Measurements from ENCODE around the gene MOSMO. TPM values are rescaled to one million over a fixed set of nuclear protein-coding genes. Genes with fewer than 3 reads are reported as not detected.

MOSMO gene
- total RNA-seq: 16.8 and 16.9 TPM in 2 replicates

DNA sequence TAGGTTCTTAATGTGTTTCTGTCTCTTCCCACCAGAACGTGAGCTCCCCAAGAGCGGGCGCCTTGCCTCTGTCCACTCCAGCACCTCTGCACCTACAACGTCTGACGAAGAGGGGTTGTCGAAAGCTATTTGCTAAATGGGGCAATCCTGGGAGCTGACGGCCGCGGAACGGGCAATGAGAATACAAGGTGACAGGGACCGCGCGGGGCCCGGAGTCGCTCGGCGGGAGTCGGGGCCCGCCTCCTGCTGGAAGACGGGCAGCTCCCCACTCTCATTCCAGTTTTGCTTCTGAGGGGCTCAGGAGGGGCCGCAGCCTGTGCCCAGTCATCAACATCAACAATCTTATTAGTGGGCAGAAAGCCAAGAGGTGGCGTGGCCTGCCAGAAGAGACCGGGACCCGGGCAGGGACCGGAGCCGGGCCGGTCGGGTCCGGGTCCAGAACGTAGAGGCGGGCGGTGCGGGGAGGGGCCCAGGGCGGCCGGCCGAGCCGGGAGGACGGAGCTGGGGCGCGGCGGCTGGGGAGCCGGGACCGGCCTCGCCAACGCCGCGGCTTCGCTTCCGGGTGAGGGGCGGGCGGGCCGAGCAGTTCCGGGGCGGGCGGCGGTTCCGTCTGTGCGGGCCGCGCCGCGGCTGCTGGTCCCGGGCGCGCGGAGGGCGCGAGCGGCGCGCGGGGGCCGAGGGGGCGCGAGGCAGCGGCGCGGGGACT lies at the start of gene MOSMO:
Gene MOSMO, plus strand, starts transcription at position 603 of the 706 bp plus-strand sequence. CDS start 191 bp downstream, outside the sequence.

DNA sequence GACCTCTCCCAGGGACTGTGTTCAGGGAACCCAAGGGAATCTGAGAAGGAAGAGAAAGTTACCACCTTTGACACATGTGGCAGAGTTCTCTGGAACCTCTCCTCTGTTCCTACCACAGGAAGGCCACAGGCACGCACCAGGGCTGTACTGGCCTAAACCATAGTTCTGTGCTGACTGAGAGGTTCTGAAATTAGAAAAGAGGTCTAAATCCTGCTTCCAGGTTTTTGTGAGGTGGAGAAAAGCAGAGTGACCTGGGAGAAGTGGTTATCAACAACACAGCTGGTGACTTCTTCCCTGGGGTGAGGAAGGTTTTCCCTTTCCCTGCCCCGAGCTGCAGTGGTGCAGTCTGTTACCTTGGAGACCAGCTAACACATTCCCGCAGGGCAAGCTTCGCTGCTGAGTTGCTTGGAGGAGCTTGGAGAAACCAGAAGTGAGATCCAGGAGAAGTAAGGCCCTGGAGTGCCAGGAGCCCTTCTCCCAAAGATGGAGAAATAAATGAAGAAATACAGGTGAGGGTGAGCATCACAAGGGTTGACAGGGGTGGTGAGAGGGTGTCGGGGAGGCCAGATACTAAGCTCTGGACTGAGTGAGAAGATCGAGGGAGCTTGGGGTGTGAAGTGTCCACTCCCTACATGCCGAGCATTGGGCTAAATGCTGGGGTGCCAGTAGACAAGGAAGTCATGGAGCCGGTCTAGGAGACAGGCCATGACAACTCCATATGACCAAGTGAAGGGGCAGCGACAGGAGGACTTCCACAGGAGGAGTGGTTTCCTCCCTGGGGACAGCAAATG lies 84.4 kb downstream of the MOSMO start, which contains the start of gene VWA3A:
Gene VWA3A, plus strand, starts transcription at position 399 of the 791 bp plus-strand sequence. Its CDS starts 97 bp downstream, at position 496.

Other genes starting within 250 kb of the MOSMO start
- 3.3 and 3.7 TPM in 2 replicates for gene NPIPB4, start 150.4 kb upstream of the MOSMO start, total RNA-seq
- 126 and 130 TPM in 2 replicates for gene UQCRC2, start 54.8 kb upstream of the MOSMO start, total RNA-seq
- not detected in 2 replicates for gene PDZD9, start 7.0 kb upstream of the MOSMO start, total RNA-seq
- 0.15 TPM in 1 of 2 replicates, not detected in the other for gene VWA3A, start 84.4 kb downstream of the MOSMO start, total RNA-seq
- gene SDR42E2, start 154.4 kb downstream of the MOSMO start, total RNA-seq: not detected in 2 replicates
- 17.4 and 17.5 TPM in 2 replicates for gene EEF2K, start 198.2 kb downstream of the MOSMO start, total RNA-seq